ENCODE data around the gene GRAMD2A.
A peak's percentile ranks its signal among the peaks of the same experiment; 100 is the strongest.

GRAMD2A gene

GRCh38 chr15:72217216-72217615, 19.6 kb upstream of the GRAMD2A start:
- DNase-seq (ENCODE audit: low read depth in 2 of 2) = no peak

DNA sequence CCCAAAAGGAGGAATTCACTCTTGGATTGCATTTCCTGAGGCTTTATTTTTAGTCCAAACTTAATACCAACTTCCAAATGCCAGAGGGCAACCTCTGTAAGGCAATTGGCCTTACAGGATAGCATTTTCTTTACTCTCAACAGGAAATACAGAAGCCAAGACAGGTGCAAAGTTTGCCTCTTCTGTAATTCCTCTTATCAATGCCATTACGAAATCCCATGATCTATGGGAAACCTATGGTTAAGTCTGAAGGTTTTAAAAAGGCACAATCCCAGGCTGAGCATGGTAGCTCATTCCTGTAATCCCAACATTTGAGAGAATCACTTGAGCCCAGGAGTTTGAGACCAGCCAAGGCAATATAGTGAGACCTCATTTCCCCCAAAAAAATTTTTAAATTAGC, 18.5 kb upstream of the GRAMD2A start:
- DNase-seq (ENCODE audit: low read depth in 2 of 2) = no peak

- no peak for DNase-seq (ENCODE audit: low read depth in 2 of 2)
These were observed 10.0 kb upstream of the GRAMD2A start for GRCh38 chr15:72207558-72208085.

- no peak for DNase-seq (ENCODE audit: low read depth in 2 of 2)
These were observed 9.1 kb upstream of the GRAMD2A start for GRCh38 chr15:72206677-72207000.

GRCh38 chr15:72205896-72206676, 8.5 kb upstream of the GRAMD2A start:
- no peak for DNase-seq (ENCODE audit: low read depth in 2 of 2)

- no peak for DNase-seq (ENCODE audit: low read depth in 2 of 2)
These were observed 7.7 kb upstream of the GRAMD2A start for GRCh38 chr15:72205273-72205672.

- DNase-seq (ENCODE audit: low read depth in 2 of 2) = no peak
These were observed 5.9 kb upstream of the GRAMD2A start for GRCh38 chr15:72203507-72203837.

- DNase-seq (ENCODE audit: low read depth in 2 of 2) = no peak
These were observed 5.4 kb upstream of the GRAMD2A start for GRCh38 chr15:72202801-72203506.

- no peak for DNase-seq (ENCODE audit: low read depth in 2 of 2)
These were observed 4.7 kb upstream of the GRAMD2A start for GRCh38 chr15:72202302-72202701.

- no peak for DNase-seq (ENCODE audit: low read depth in 2 of 2)
These were observed 3.9 kb upstream of the GRAMD2A start for GRCh38 chr15:72201391-72201921.

GRCh38 chr15:72200395-72201237, 3.0 kb upstream of the GRAMD2A start:
- DNase-seq (ENCODE audit: low read depth in 2 of 2) = no peak

- DNase-seq (ENCODE audit: low read depth in 2 of 2) = peak; percentile 38 to 50
These were observed 2.2 kb upstream of the GRAMD2A start for GRCh38 chr15:72199721-72200212.

DNA sequence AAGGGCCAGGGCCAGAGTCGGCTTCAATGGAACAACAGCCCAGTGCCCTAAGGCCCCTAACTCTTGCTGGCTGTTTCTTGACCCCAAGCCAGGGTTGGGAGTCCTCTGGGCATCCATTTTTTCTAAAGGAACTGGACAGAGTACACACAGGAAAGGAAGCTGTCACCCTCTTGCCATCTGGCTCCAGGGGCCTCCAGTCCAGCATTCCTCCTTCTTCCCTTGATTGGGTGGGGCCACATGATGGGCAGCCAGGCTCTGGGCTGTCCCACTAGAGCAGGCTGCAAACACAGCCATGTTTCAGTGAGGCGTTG, 1.6 kb upstream of the GRAMD2A start:
- DNase-seq (ENCODE audit: low read depth in 2 of 2) = no peak

DNA sequence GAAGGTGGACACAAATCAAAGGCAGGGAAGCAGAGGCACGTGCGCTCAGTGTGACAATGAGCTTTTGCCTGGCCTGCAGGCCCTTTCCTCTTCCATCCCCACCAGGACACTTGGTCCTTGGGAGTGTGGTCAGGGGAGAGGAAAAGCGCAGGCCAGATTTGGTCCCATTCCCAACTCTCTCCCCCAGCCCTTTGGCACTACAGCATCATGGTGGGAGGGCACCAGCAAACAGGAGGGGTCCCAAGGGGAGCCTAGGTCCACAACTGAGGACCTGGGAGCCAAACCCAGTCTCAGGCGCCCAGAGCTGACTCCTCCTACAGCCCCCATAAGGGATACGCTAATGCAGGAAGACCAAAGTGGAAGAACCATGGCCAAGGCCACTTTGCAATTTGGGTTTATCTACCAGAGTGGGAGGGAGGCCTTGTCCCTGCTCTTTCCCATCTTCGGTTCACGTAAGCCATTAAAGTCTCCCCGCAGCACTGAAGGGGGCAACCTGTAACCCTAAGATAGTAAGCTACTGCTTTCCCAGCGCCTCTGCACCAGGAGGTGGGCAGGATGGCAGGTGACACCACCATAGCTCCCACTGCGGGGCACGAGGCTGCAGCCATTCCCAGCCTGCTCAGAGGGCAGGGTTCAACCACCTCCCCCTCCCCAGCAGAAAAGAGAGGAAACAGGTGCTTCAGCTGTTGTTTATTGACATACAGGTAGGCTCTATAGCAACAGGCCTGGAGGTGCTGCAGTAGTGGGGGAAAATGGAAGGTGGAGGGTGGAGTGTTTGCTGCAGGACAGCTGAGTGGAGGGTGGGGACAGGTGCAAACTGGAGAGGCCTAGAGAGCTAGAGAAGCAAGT, 993 bp upstream of the GRAMD2A start:
- no peak for DNase-seq (ENCODE audit: low read depth in 2 of 2)

- no peak for DNase-seq (ENCODE audit: low read depth in 2 of 2)
These were observed 537 bp downstream of the GRAMD2A start for GRCh38 chr15:72197041-72197459.

DNA sequence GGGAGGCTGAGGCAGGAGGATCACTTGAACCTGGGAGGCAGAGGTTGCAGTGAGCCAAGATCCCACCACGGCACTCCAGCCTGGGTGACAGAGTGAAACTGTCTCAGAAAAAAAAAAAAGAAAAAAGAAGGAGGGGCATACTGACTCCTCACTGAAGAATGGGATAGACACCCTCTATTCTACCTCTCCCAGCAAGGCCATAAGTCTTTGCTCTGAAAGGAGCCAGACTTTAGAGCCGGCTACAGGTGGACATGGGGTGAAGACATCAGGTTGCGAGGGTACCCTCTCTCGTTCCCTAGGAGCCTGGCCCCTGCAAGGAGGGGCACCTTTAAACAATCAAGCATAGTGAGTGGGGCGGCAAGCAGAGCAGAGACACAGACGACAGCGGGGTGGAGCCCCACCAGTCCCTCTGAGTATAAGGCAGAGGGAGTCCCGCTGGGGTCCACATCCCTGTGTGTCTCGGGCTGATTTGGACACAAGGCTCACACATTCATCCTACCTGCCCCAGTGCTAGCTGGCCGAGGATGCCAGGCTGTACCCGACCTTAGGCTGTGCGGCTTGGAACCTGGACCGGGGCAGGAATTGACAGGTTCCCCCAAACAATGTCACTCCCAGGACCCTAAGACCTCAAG, 1.1 kb downstream of the GRAMD2A start:
- no peak for DNase-seq (ENCODE audit: low read depth in 2 of 2)

GRCh38 chr15:72195101-72195511, 2.5 kb downstream of the GRAMD2A start:
- DNase-seq (ENCODE audit: low read depth in 2 of 2) = no peak

DNA sequence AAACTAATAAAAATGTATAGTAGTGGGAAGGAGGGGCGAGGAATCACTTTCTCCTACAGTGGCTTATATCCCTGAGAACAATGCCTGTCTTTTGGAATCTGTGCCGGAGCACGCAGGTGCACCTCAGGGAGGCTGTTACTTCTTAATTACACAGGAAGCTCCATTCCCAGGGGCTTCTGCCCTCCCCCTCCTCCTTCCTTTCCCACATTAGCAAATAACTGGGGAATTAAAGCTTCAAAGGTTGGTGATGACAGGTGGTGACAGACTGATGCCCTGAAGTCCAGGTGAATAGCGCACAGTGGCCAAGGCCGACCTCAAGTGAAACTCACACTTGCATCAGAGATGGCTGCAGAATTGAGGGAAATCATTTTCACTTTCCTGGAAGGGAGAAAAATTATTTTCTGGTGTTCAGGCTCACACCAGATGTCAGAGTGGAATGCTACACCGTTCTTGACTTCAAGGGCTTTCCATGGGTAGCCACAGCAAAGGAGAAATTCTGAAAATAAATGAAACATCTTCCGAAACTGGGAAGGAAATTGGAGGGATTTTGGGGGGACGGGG, 3.7 kb downstream of the GRAMD2A start:
- DNase-seq (ENCODE audit: low read depth in 2 of 2) = no peak

DNA sequence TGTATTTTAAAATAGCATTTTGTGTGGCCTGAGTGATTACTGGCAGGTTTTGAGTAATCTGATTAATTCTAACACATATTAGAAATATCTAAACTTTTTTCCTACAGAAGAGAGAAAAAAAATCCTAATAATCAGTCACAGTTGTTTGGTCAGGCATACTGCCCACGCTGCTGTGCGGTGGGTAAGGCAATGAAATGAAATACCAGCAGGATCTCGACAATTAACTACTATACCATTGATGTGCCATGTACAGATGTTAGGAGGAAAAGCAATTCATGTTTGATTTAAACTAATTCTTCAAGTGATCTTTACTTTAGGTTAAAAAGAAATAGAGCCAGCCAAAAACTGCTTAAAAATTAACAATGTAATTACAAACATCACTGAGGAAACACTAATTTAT, 5.2 kb downstream of the GRAMD2A start:
- DNase-seq (ENCODE audit: low read depth in 2 of 2) = no peak

DNA sequence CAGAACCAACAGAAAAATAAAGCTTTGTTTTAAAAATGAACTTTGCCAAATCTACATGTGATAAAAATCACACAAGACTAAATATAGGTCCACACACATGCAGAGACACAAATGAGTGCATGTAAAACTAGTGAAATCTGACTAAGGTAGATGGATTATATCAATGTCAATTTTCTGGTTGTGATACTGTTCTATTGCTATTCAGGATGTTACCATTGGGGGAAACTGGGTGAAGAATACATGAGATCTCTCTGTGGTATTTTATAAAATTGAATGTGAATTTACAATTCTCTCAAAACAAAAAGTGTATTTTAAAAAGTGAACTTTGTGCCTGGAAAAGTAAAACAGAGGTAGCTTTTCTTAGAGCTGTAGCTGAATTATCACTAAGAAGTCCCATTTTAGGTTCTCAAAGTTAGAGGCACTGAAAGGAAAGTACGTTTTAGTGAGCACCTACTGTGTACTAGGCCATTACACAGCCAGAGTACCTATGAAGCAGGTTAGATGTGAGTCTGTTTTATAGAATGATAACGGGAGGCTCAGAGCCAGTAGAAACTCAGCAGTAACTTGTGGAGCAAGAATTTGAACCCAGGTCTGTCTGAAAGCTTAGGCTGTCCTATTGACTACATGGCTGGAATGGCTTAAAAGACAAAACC, 8.2 kb downstream of the GRAMD2A start:
- no peak for DNase-seq (ENCODE audit: low read depth in 2 of 2)
